Transverse colon (tissue), 4 donors: ENCODE data around the gene FURIN. TPM values are rescaled to one million over a fixed set of nuclear protein-coding genes. Genes with fewer than 3 reads are reported as not detected.

Experiments used
- DNase-seq: peaks from one replicate; pipeline ENCODE4 v3.0.0-alpha.2; 2019
- H3K27ac ChIP-seq, 4 donors: fragments of 200-600 bp; sonication (generic); 2 replicates each; pipeline ENCODE4 v1.5.1; 2016 to 2018; ENCODE audit warnings: inconsistent platforms in 4 of 4
- H3K27me3 ChIP-seq: fragments of 200-600 bp; sonication (generic); 2 replicates; pipeline ENCODE4 v1.5.1; 2017; ENCODE audit warnings: inconsistent platforms
- H3K36me3 ChIP-seq, 4 donors: fragments of 200-600 bp; sonication (generic); 2 replicates each; pipeline ENCODE4 v1.5.1; 2017 to 2019; ENCODE audit warnings: inconsistent platforms in 4 of 4
- H3K4me1 ChIP-seq, 4 donors: fragments of 200-600 bp; sonication (generic); 2 replicates each; pipeline ENCODE4 v1.5.1; 2017 to 2020; ENCODE audit warnings: inconsistent platforms in 4 of 4
- H3K4me3 ChIP-seq, 4 donors: fragments of 200-600 bp; sonication (generic); 1 replicate in 1 of 4; 2 replicates in 3 of 4; pipeline versions ENCODE4 v1.5.1 to v1.6.1; 2017 to 2019; ENCODE audit warnings: inconsistent platforms in 4 of 4
- H3K9me3 ChIP-seq, 2 donors: fragments of 200-600 bp; sonication (generic); 2 replicates each; pipeline ENCODE4 v1.5.1; 2017 to 2019; ENCODE audit warnings: inconsistent platforms in 2 of 2
- CTCF ChIP-seq, 5 experiments: fragments of 200-600 bp in 3 of 5; fragments of 450-650 bp in 2 of 5; sonication (generic) in 3 of 5; IDR thresholded peaks; 1 replicate in 2 of 5; 2 replicates in 3 of 5; pipeline ENCODE4 v1.5.1; 2016 to 2017; ENCODE audit warnings: antibody characterized with exemption in 5 of 5, inconsistent platforms in 3 of 5, mild to moderate bottlenecking in 2 of 5, moderate library complexity in 1 of 5
- EP300 ChIP-seq: sonication (generic); formaldehyde crosslinking; IDR thresholded peaks from one replicate; pipeline ENCODE4 v1.6.1; 2017; ENCODE audit warnings: antibody characterized with exemption, low read depth
- POLR2A ChIP-seq: fragments of 450-650 bp; IDR thresholded peaks from one replicate; pipeline ENCODE4 v1.6.1; 2016; ENCODE audit warnings: antibody characterized with exemption, mild to moderate bottlenecking, moderate library complexity
- POLR2AphosphoS5 ChIP-seq, 3 donors: sonication (generic); formaldehyde crosslinking; IDR thresholded peaks; one replicate each; pipeline ENCODE4 v1.6.1; 2016; ENCODE audit warnings: antibody characterized with exemption in 3 of 3
- WGBS, 2 donors: methylation state at CpG; one replicate each; pipeline ENCODE4 v1.1.5; 2018; ENCODE audit warnings: low coverage in 1 of 2; 5-methylcytosine and 5-hydroxymethylcytosine counted together
- in situ Hi-C, 4 donors: fragments of 200-750 bp; cut with MboI; loops; one replicate each; pipeline versions ENCODE4 v1.15.0 to v1.15.1; 2017; ENCODE audit warnings: low sequenced_read_pairs in 3 of 4, low pct_ligation_motif_present in 1 of 4, low pct_unique_long_range_greater_than_20kb in 1 of 4
- intact Hi-C: fragments of 100-400 bp; cut with DNase I; formaldehyde crosslinking; loops from one replicate; pipeline ENCODE4 v1.15.1; 2023; ENCODE audit warnings: low total_unique reads
- total RNA-seq, 4 donors: library from RNA; depleted of rRNA; stranded (reverse); fragments of >200 nt; gene quantifications; one replicate each; pipeline ENCODE4 v1.1.0, GENCODE V29; 2016

Gene FURIN
- total RNA-seq, 4 donors from 2014 or later = 64.6 to 109 (median 80.6) TPM

GRCh38 chr15:90869140-90869541 is 753 bp downstream of the FURIN start:
- Histone ChIP-seq H3K4me3 (no peak overlapping the region), H3K4me1 (peaks cover 27 to 50% (median 45%) of the 10 kb centered on the region in 4 donors), H3K27ac (peak overlapping the region; percentile 96 to 97 (median 96)), H3K27me3 (no peaks in the 10 kb centered on the region), H3K9me3 (no peaks in the 10 kb centered on the region), H3K36me3 (no peaks in the 10 kb centered on the region)
- intact Hi-C loops = no loop called here
- TF ChIP-seq POLR2A = no peak
- TF ChIP-seq EP300 = no peak
- no peak for TF ChIP-seq CTCF (IDR thresholded peaks at IDR 0.05)
- TF ChIP-seq POLR2AphosphoS5 (IDR thresholded peaks at IDR 0.05) = no peak
- in situ Hi-C loops = no loop called here
- no peak for DNase-seq

GRCh38 chr15:90869601-90870353 is 1.4 kb downstream of the FURIN start:
- intact Hi-C loops = no loop called here
- no peak overlapping the region for H3K4me3 ChIP-seq
- H3K4me1 ChIP-seq = peaks cover 30 to 54% (median 48%) of the 10 kb centered on the region in 4 donors
- H3K9me3 ChIP-seq = no peaks in the 10 kb centered on the region
- H3K27me3 ChIP-seq = no peaks in the 10 kb centered on the region
- H3K36me3 ChIP-seq = no peaks in the 10 kb centered on the region
- peak; percentile 60 for DNase-seq
- peak overlapping the region; percentile 96 to 97 (median 96) for H3K27ac ChIP-seq
- TF ChIP-seq POLR2A (no peak), CTCF (IDR thresholded peaks at IDR 0.05) (no peak), EP300 (no peak), POLR2AphosphoS5 (IDR thresholded peaks at IDR 0.05) (peak in 2 of 3 donors; percentile 42 to 50)
- in situ Hi-C loops = no loop called here
- 43 to 44% methylated on average over 4 to 9 of the region's 9 CpGs for WGBS, 2 donors

- Histone ChIP-seq H3K27ac (peak overlapping the region; percentile 96 to 97 (median 96)), H3K36me3 (no peaks in the 10 kb centered on the region), H3K27me3 (no peaks in the 10 kb centered on the region), H3K9me3 (no peaks in the 10 kb centered on the region), H3K4me3 (peak overlapping the region; percentile 74 to 99 (median 95)), H3K4me1 (peaks cover 30 to 54% (median 48%) of the 10 kb centered on the region in 4 donors)
- WGBS, 2 donors = 26 to 47% methylated on average over 5 to 19 of the region's 19 CpGs
- in situ Hi-C loops (no loop called here), intact Hi-C loops (no loop called here)
- no peak for DNase-seq
- TF ChIP-seq POLR2AphosphoS5 (IDR thresholded peaks at IDR 0.05) (no peak), EP300 (no peak), CTCF (IDR thresholded peaks at IDR 0.05) (no peak), POLR2A (no peak)
These were observed 2.2 kb downstream of the FURIN start for GRCh38 chr15:90870354-90871138.

GRCh38 chr15:90871139-90871715 is 2.8 kb downstream of the FURIN start:
- WGBS, 2 donors = 0% methylated on average over 29 of the region's 71 CpGs; no CpG with 5 or more reads in 1 of the 2 donors
- in situ Hi-C loops (no loop called here), intact Hi-C loops (no loop called here)
- H3K9me3 ChIP-seq = no peaks in the 10 kb centered on the region
- TF ChIP-seq EP300 (no peak), POLR2A (peak; percentile 6), CTCF (IDR thresholded peaks at IDR 0.05) (no peak)
- peak; percentile 41 for DNase-seq
- H3K27ac ChIP-seq = peak overlapping the region; percentile 96 to 97 (median 96)
- H3K36me3 ChIP-seq = peaks cover 0 to 2% (median under 1%) of the 10 kb centered on the region in 4 donors
- no peaks in the 10 kb centered on the region for H3K27me3 ChIP-seq
- H3K4me3 ChIP-seq = peak overlapping the region; percentile 93 to 99 (median 95)
- H3K4me1 ChIP-seq = peaks cover 30 to 54% (median 48%) of the 10 kb centered on the region in 4 donors
